Muscle of leg (tissue), 9 donors: Measurements from ENCODE around the gene MAPKAPK5. TPM values are rescaled to one million over a fixed set of nuclear protein-coding genes. Genes with fewer than 3 reads are reported as not detected.

Experiments
- polyA plus RNA-seq, 8 donors: library from polyadenylated mRNA; unstranded; fragments of 120-200 nt; gene quantifications; one replicate each; pipeline versions ENCODE4 v1.2.1 to v1.2.3, GENCODE V29; 2013; ENCODE audit warnings: inconsistent platforms in 1 of 8, low replicate concordance in 1 of 8; ENCODE audit not compliant: insufficient read length in 8 of 8, insufficient read depth in 1 of 8
- total RNA-seq: library from RNA; stranded (reverse); fragments of 120-200 nt; gene quantifications from one replicate; pipeline ENCODE4 v1.2.4, GENCODE V29; 2013

MAPKAPK5 gene
- total and polyA plus RNA-seq, 9 donors: 28.1 to 35.3 (median 30.0) TPM

Other genes with a start within 250 kb of the MAPKAPK5 start
- gene ATXN2, start 242.9 kb upstream of the MAPKAPK5 start, total RNA-seq: 32.3 TPM
- gene ATXN2, start 242.9 kb upstream of the MAPKAPK5 start, polyA plus RNA-seq: 10 to 100 TPM; 40.3 to 60.2 (median 52.5) TPM
- 15.4 TPM for gene BRAP, start 156.3 kb upstream of the MAPKAPK5 start, total RNA-seq
- 10 to 100 TPM in 7 of 8 donors, 1 to 10 TPM in 1; 8.9 to 12.2 (median 11.7) TPM for gene BRAP, start 156.3 kb upstream of the MAPKAPK5 start, polyA plus RNA-seq
- 12.9 TPM for gene ACAD10, start 156.2 kb upstream of the MAPKAPK5 start, total RNA-seq
- gene ACAD10, start 156.2 kb upstream of the MAPKAPK5 start, polyA plus RNA-seq: 10 to 100 TPM; 11.4 to 20.2 (median 16.5) TPM
- gene ALDH2, start 75.3 kb upstream of the MAPKAPK5 start, total RNA-seq: 14.6 TPM
- 10 to 100 TPM; 28.4 to 52.6 (median 38.8) TPM for gene ALDH2, start 75.3 kb upstream of the MAPKAPK5 start, polyA plus RNA-seq
- 14.4 TPM for gene TMEM116, start 170.9 kb downstream of the MAPKAPK5 start, total RNA-seq
- gene TMEM116, start 170.9 kb downstream of the MAPKAPK5 start, polyA plus RNA-seq: 10 to 100 TPM in 7 of 8 donors, 1 to 10 TPM in 1; 9.8 to 14.1 (median 11.8) TPM
- 55.3 TPM for gene ERP29, start 171.2 kb downstream of the MAPKAPK5 start, total RNA-seq
- gene ERP29, start 171.2 kb downstream of the MAPKAPK5 start, polyA plus RNA-seq: 10 to 100 TPM; 70.3 to 89.5 (median 74.2) TPM